ENCODE data around the gene ATPAF1.

ATPAF1 gene

GRCh38 chr1:46599059-46599970, 68.8 kb downstream of the ATPAF1 start:
- TF ChIP-seq RAD21 (IDR thresholded peaks at IDR 0.05; ENCODE audit: low read depth) (no peak), TCF12 (IDR thresholded peaks at IDR 0.05; ENCODE audit: low read depth) (no peak), ZBTB7A (IDR thresholded peaks at IDR 0.05; ENCODE audit: low read depth) (no peak), YY1 (IDR thresholded peaks at IDR 0.05; ENCODE audit: low read depth) (no peak), USF1 (IDR thresholded peaks at IDR 0.05) (no peak), REST (IDR thresholded peaks at IDR 0.05; ENCODE audit: low read depth) (no peak), FOXM1 (IDR thresholded peaks at IDR 0.05; ENCODE audit: borderline replicate concordance, low read depth) (no peak), MAX (IDR thresholded peaks at IDR 0.05) (no peak), EP300 (IDR thresholded peaks at IDR 0.05; ENCODE audit: borderline replicate concordance) (no peak), TAF1 (IDR thresholded peaks at IDR 0.05; ENCODE audit: low read depth) (no peak), CEBPB (IDR thresholded peaks at IDR 0.05) (no peak), CREB1 (IDR thresholded peaks at IDR 0.05; ENCODE audit: low read depth) (no peak), NFIC (IDR thresholded peaks at IDR 0.05) (no peak), EGR1 (IDR thresholded peaks at IDR 0.05) (no peak), TEAD4 (IDR thresholded peaks at IDR 0.05) (no peak)

- TF ChIP-seq NFIC (IDR thresholded peaks at IDR 0.05) (no peak), USF1 (IDR thresholded peaks at IDR 0.05) (no peak), CREB1 (IDR thresholded peaks at IDR 0.05; ENCODE audit: low read depth) (no peak), REST (IDR thresholded peaks at IDR 0.05; ENCODE audit: low read depth) (no peak), ZBTB7A (IDR thresholded peaks at IDR 0.05; ENCODE audit: low read depth) (no peak)
Observed at GRCh38 chr1:46596846-46597245, 71.3 kb downstream of the ATPAF1 start.

GRCh38 chr1:46596036-46596435, 72.1 kb downstream of the ATPAF1 start:
- TF ChIP-seq EP300 (IDR thresholded peaks at IDR 0.05; ENCODE audit: borderline replicate concordance) (no peak), USF1 (IDR thresholded peaks at IDR 0.05) (no peak), FOXM1 (IDR thresholded peaks at IDR 0.05; ENCODE audit: borderline replicate concordance, low read depth) (no peak), EGR1 (IDR thresholded peaks at IDR 0.05) (no peak)

- TF ChIP-seq YY1 (IDR thresholded peaks at IDR 0.05; ENCODE audit: low read depth) (no peak), EP300 (IDR thresholded peaks at IDR 0.05; ENCODE audit: borderline replicate concordance) (no peak), TCF12 (IDR thresholded peaks at IDR 0.05; ENCODE audit: low read depth) (no peak), NFIC (IDR thresholded peaks at IDR 0.05) (no peak), REST (IDR thresholded peaks at IDR 0.05; ENCODE audit: low read depth) (no peak), EGR1 (IDR thresholded peaks at IDR 0.05) (no peak), RAD21 (IDR thresholded peaks at IDR 0.05; ENCODE audit: low read depth) (no peak), MAX (IDR thresholded peaks at IDR 0.05) (no peak), TAF1 (IDR thresholded peaks at IDR 0.05; ENCODE audit: low read depth) (no peak), USF1 (IDR thresholded peaks at IDR 0.05) (no peak)
Observed at GRCh38 chr1:46595127-46595526, 73.0 kb downstream of the ATPAF1 start.
